Ovary (tissue), 3 donors: Measurements from ENCODE around the gene FAM50A.

Source experiments
- EP300 ChIP-seq: sonication (generic); formaldehyde crosslinking; IDR thresholded peaks from one replicate; pipeline ENCODE4 v1.6.1; 2017; ENCODE audit warnings: antibody characterized with exemption
- POLR2A ChIP-seq: fragments of 450-650 bp; IDR thresholded peaks from one replicate; pipeline ENCODE4 v1.6.1; 2017; ENCODE audit warnings: antibody characterized with exemption, mild to moderate bottlenecking, moderate library complexity
- TF ChIP-seq, protein P1 (sequence below), 3 donors: fragments of 450-650 bp in 2 of 3; fragments of 200-600 bp in 1 of 3; IDR thresholded peaks; one replicate each; pipeline versions ENCODE4 v1.5.1 to v1.8.0; 2016 to 2022; ENCODE audit warnings: antibody characterized with exemption in 3 of 3, mild to moderate bottlenecking in 1 of 3
- donor health status: DM: no; HTN: no; CAD: no.

DNA sequence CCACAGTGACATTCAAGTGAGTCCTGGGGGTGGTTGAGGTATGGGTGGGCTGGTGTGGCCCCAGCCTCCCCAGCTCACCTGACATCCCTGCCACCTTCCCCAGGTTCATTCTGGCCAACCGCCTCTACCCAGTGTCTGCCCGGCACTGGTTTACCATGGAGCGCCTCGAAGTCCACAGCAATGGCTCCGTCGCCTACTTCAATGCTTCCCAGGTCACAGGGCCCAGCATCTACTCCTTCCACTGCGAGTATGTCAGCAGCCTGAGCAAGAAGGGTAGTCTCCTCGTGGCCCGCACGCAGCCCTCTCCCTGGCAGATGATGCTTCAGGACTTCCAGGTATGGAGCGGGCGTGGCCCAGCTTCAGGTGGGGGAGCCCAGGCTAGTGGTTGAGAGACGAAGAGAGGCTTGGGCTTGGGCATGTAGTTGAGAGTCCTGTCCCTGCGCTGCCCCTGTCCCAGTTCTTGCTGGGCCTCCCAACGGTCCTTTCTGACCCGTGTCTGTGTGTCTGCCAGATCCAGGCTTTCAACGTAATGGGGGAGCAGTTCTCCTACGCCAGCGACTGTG lies 8.7 kb upstream of the FAM50A start:
- TF ChIP-seq, protein P1, sequence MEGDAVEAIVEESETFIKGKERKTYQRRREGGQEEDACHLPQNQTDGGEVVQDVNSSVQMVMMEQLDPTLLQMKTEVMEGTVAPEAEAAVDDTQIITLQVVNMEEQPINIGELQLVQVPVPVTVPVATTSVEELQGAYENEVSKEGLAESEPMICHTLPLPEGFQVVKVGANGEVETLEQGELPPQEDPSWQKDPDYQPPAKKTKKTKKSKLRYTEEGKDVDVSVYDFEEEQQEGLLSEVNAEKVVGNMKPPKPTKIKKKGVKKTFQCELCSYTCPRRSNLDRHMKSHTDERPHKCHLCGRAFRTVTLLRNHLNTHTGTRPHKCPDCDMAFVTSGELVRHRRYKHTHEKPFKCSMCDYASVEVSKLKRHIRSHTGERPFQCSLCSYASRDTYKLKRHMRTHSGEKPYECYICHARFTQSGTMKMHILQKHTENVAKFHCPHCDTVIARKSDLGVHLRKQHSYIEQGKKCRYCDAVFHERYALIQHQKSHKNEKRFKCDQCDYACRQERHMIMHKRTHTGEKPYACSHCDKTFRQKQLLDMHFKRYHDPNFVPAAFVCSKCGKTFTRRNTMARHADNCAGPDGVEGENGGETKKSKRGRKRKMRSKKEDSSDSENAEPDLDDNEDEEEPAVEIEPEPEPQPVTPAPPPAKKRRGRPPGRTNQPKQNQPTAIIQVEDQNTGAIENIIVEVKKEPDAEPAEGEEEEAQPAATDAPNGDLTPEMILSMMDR (IDR thresholded peaks at IDR 0.05) = no peak
- no peak for TF ChIP-seq POLR2A
- TF ChIP-seq EP300 = no peak
